K562 (cell line): ENCODE measurements around the gene EXOSC6. TPM values are rescaled to one million over a fixed set of nuclear protein-coding genes. Genes with fewer than 3 reads are reported as not detected.
"Not testable (repeated sequence)": the region's sequence is repeated elsewhere in the genome, so short reads cannot be mapped to it uniquely, and the experiment has no call there.

ENCODE experiments used
- ATAC-seq: fragments of 200-7000 bp; cut with Tn5 transposase; 3 replicates; pipeline ENCODE4 v1.9.1; 2020; ENCODE audit warnings: moderate library complexity
- BruUV-seq: library from RNA; stranded (reverse); fragments of 400-500 nt; replicated peaks from 2 replicates; lab custom pipeline; 2021; lab: Mats Ljungman, UMichigan
- CTCF ChIA-PET: fragments of 300-600 bp; formaldehyde crosslinking; extraction: SDS; loops from one replicate; lab custom pipeline; 2021; ENCODE audit warnings: low intra/inter-chr PET ratio; lab: Yijun Ruan, JAX
- POLR2A ChIA-PET: fragments of 300-600, 350-650 bp; sonication (Branson Sonifier 250); formaldehyde crosslinking; extraction: SDS; loops from one replicate; lab custom pipeline; 2021; ENCODE audit warnings: antibody characterized with exemption, inconsistent platforms; lab: Yijun Ruan, JAX
- DNase-seq, 4 experiments: peaks; one replicate each; pipeline versions ENCODE4 v3.0.0 to v3.0.0-alpha.2; 2011 to 2018; ENCODE audit warnings: low spot score in 3 of 4, mixed read lengths in 3 of 4; ENCODE audit errors: extremely low read depth in 1 of 4
- FAIRE-seq: peaks from 2 replicates; lab custom pipeline; 2011; peaks lifted over from hg19 to GRCh38; lab: Jason Lieb, UNC
- H2AFZ ChIP-seq: 2 replicates; pipeline ENCODE4 v1.6.0; 2011; ENCODE audit warnings: low read depth, low read length, control low read depth, inconsistent platforms
- H3K27ac ChIP-seq: fragments of 200-600 bp; 3 replicates; pipeline ENCODE4 v1.8.0; 2011; ENCODE audit warnings: low read depth, mild to moderate bottlenecking, control low read depth, inconsistent platforms, low read length, moderate library complexity, mixed read lengths; ENCODE audit errors: extremely low read depth
- H3K27me3 ChIP-seq, 2 experiments: fragments of 300-600 bp in 1 of 2; 2 replicates in 1 of 2; 3 replicates in 1 of 2; pipeline versions ENCODE4 v1.6.0 to v1.8.0; 2011; ENCODE audit warnings: inconsistent platforms in 2 of 2, low read length in 2 of 2, mild to moderate bottlenecking in 1 of 2, mixed read lengths in 1 of 2, moderate library complexity in 1 of 2; ENCODE audit not compliant: control insufficient read depth in 2 of 2, insufficient read depth in 2 of 2
- H3K36me3 ChIP-seq: fragments of 300-600 bp; 3 replicates; pipeline ENCODE4 v1.8.0; 2011; ENCODE audit warnings: mild to moderate bottlenecking, low read length, inconsistent platforms; ENCODE audit not compliant: control insufficient read depth, insufficient read depth
- H3K4me1 ChIP-seq, 2 experiments: fragments of 200-600 bp in 1 of 2; replicated peaks in 1 of 2; 2 replicates in 1 of 2; 3 replicates in 1 of 2; pipeline versions ENCODE4 v1.5.1 to v1.8.0; 2011; ENCODE audit warnings: inconsistent platforms in 2 of 2, low read length in 2 of 2, mild to moderate bottlenecking in 1 of 2, mixed read lengths in 1 of 2, moderate library complexity in 1 of 2; ENCODE audit not compliant: control insufficient read depth in 2 of 2, insufficient read depth in 2 of 2
- H3K4me2 ChIP-seq: 2 replicates; pipeline ENCODE4 v1.6.1; 2011; ENCODE audit warnings: low read length, control low read depth, inconsistent platforms, mixed read lengths; ENCODE audit not compliant: insufficient read depth
- H3K4me3 ChIP-seq: fragments of 200-600 bp; sonication (generic), shearing (Covaris generic); 2 replicates; pipeline ENCODE4 v1.5.1; 2016; ENCODE audit warnings: control low read depth, inconsistent platforms
- H3K79me2 ChIP-seq: fragments of 200-600 bp; 3 replicates; pipeline ENCODE4 v1.8.0; 2011; ENCODE audit warnings: low read length, inconsistent platforms; ENCODE audit not compliant: control insufficient read depth, insufficient read depth
- H3K9ac ChIP-seq, 2 experiments: 2 replicates each; pipeline versions ENCODE4 v1.6.0 to v1.6.1; 2011; ENCODE audit warnings: low read depth in 2 of 2, low read length in 2 of 2, control low read depth in 1 of 2, inconsistent platforms in 1 of 2, mild to moderate bottlenecking in 1 of 2, mixed read lengths in 1 of 2; ENCODE audit not compliant: insufficient read depth in 1 of 2
- H3K9me1 ChIP-seq: one replicate; pipeline ENCODE4 v1.6.0; 2011; ENCODE audit warnings: inconsistent platforms, mild to moderate bottlenecking, low read length, moderate library complexity; ENCODE audit not compliant: control insufficient read depth, insufficient read depth
- H3K9me3 ChIP-seq: replicated peaks from 2 replicates; pipeline ENCODE4 v1.5.1; 2011; ENCODE audit warnings: low read depth, low read length, inconsistent platforms; ENCODE audit not compliant: control insufficient read depth, insufficient read depth
- H4K20me1 ChIP-seq: replicated peaks from 2 replicates; pipeline ENCODE4 v1.6.1; 2011; ENCODE audit warnings: low read length, inconsistent platforms, mixed read lengths; ENCODE audit not compliant: control insufficient read depth, insufficient read depth
- CEBPG ChIP-seq, 3 experiments: fragments of 200-800 bp in 1 of 3; sonication (Bioruptor generic) in 1 of 3; sonication (generic) in 1 of 3; formaldehyde crosslinking in 1 of 3; IDR thresholded peaks in 2 of 3; conservative IDR thresholded peaks in 1 of 3; 2 replicates each; pipeline versions ENCODE4 v1.6.1 to v1.8.0; 2016 to 2022; ENCODE audit warnings: missing compliant biosample characterization in 2 of 3, missing genetic modification characterization in 2 of 3, mild to moderate bottlenecking in 1 of 3, missing genetic modification reagents in 1 of 3
- CREB1 ChIP-seq, 2 experiments: sonication (generic) in 1 of 2; formaldehyde crosslinking in 1 of 2; IDR thresholded peaks; 2 replicates each; pipeline versions ENCODE4 v1.6.1 to v1.8.0; 2012 to 2022; ENCODE audit warnings: inconsistent platforms in 1 of 2, mild to moderate bottlenecking in 1 of 2, missing genetic modification reagents in 1 of 2, moderate library complexity in 1 of 2
- MLLT1 ChIP-seq, 2 experiments: fragments of 450-650 bp; IDR thresholded peaks; 2 replicates each; pipeline ENCODE4 v1.6.1; 2016
- POLR2AphosphoS5 ChIP-seq: IDR thresholded peaks from 2 replicates; pipeline ENCODE4 v1.6.1; 2011; ENCODE audit warnings: mild to moderate bottlenecking, low read depth, low read length, moderate library complexity; ENCODE audit not compliant: control insufficient read depth, insufficient read depth
- POLR2G ChIP-seq: fragments of 200-400 bp; formaldehyde crosslinking; IDR thresholded peaks from 2 replicates; pipeline ENCODE4 v1.6.1; 2017; ENCODE audit warnings: low read depth, mild to moderate bottlenecking, antibody characterized with exemption, low read length, moderate library complexity
- RBFOX2 ChIP-seq: fragments of 200-400 bp; formaldehyde crosslinking; IDR thresholded peaks from 2 replicates; pipeline ENCODE4 v1.6.1; 2017; ENCODE audit warnings: low read depth, mild to moderate bottlenecking, low read length, moderate library complexity
- ZC3H4 ChIP-seq: sonication (generic); formaldehyde crosslinking; IDR thresholded peaks from 2 replicates; pipeline ENCODE4 v1.9.0; 2021; ENCODE audit warnings: missing genetic modification reagents, borderline replicate concordance
- WGBS: fragments of 100-300 bp; shearing (Covaris generic); methylation state at CpG from one replicate; pipeline ENCODE4 v1.1.6; 2016; ENCODE audit warnings: low coverage, mixed read lengths; ENCODE audit not compliant: insufficient coverage; ENCODE audit errors: missing lambda C conversion rate; 5-methylcytosine and 5-hydroxymethylcytosine counted together
- in situ Hi-C: fragments of 300-500 bp; cut with MboI; formaldehyde crosslinking; loops from 4 replicates; pipeline ENCODE4 v1.15.0; 2018; ENCODE audit warnings: inconsistent platforms, mixed read lengths
- intact Hi-C: fragments of 100-400 bp; cut with micrococcal nuclease; formaldehyde crosslinking; loops from 2 replicates; pipeline ENCODE4 v1.14.2; 2022
- polyA plus RNA-seq, 8 experiments: library from polyadenylated mRNA; depleted of rRNA in 4 of 8; stranded (reverse) in 5 of 8; unstranded in 3 of 8; fragments of >200 nt; fragmentation: Nextera tagmentation in 2 of 8; fragmentation: Illumina TruSeq in 1 of 8; extraction: Ambion mirVana in 2 of 8; extraction: Trizol in 1 of 8; gene quantifications; 2 replicates each; pipeline versions ENCODE4 v1.2.1 to v1.2.3, GENCODE V29; 2011 to 2014; ENCODE audit warnings: inconsistent platforms in 1 of 8, missing spikeins in 1 of 8
- total RNA-seq, 7 experiments: library from RNA; depleted of rRNA in 6 of 7; stranded (reverse); fragments of >200 nt in 6 of 7; fragmentation: Illumina TruSeq in 2 of 7; extraction: Trizol in 2 of 7; gene quantifications; 2 replicates each; pipeline versions ENCODE4 v1.2.1 to v1.2.3, GENCODE V29; 2011 to 2021; ENCODE audit warnings: low replicate concordance in 1 of 7

The EXOSC6 gene
- total and polyA plus RNA-seq, 9 of the 15 experiments (the other 6 are each of a cell fraction or from before 2014, with no cell fraction given): 9.2 to 29.0 (median 15.6) TPM

- CTCF ChIA-PET; H3K9me1 ChIP-seq; ATAC-seq; H3K9me3 ChIP-seq; H2AFZ ChIP-seq; H3K27me3 ChIP-seq; DNase-seq; in situ Hi-C loops; FAIRE-seq; BruUV-seq; TF ChIP-seq CEBPG (tag; conservative IDR thresholded peaks at IDR 0.05 in 1 of 2, IDR thresholded peaks at IDR 0.05 in 1 of 2); CREB1 (IDR thresholded peaks at IDR 0.05): not testable (repeated sequence)
- Histone ChIP-seq H3K4me1 (peaks cover 8 to 14% of the 10 kb centered on the region in 2 experiments), H3K79me2 (peaks cover 73% of the 10 kb centered on the region), H3K9ac (peak overlapping the region; percentile 96 to 100), H3K36me3 (peaks cover 40% of the 10 kb centered on the region), H3K4me2 (peak overlapping the region; percentile 100), H3K4me3 (peak overlapping the region; percentile 96), H3K27ac (peak overlapping the region; percentile 100), H4K20me1 (peaks cover 18% of the 10 kb centered on the region)
- 49% methylated on average over 16 of the region's 17 CpGs for WGBS
- 0 out of 2 replicates have a peak, but pooled peaks have one; percentile 38 for TF ChIP-seq CEBPG (CRISPR knock-in tag; IDR thresholded peaks at IDR 0.05)
- peak; percentile 58; the same call in 1 of the 2 replicates for TF ChIP-seq POLR2G
- TF ChIP-seq POLR2AphosphoS5: 0 out of 2 replicates have a peak, but pooled peaks have one; percentile 10
- 0 out of 2 replicates have a peak, but pooled peaks have one; percentile 20 for TF ChIP-seq CREB1 (CRISPR knock-in tag; IDR thresholded peaks at IDR 0.05)
- 0 out of 4 replicates have a peak, but pooled peaks of 1 of the 2 experiments have one; percentile 9 for TF ChIP-seq MLLT1 (IDR thresholded peaks at IDR 0.05)
- peak; percentile 49 for TF ChIP-seq RBFOX2
- peak; percentile 61; the same call in 1 of the 2 replicates for TF ChIP-seq ZC3H4 (CRISPR knock-in tag)
- intact Hi-C loops: loop anchor here (10.0 kb wide), 1 partner anchor 237 kb away; the partner anchor contains the start of genes COG4 and SF3B3
- POLR2A ChIA-PET: interaction anchor here (0.6 to 6.9 kb wide), 21 partner anchors 10 to 1851 kb away, joined by 3 to 48 read pairs (median 5); partner anchors contain the start of genes DDX19A, DDX19B, EXOSC6 and ST3GAL2
Observed at GRCh38 chr16:70287304-70287971, 35.7 kb upstream of the EXOSC6 start.
